MM.1S (cell line): ENCODE results near the gene SPOCD1.

Source experiments
- DNase-seq: peaks from one replicate; pipeline ENCODE4 v3.0.0-alpha.2; 2015
- H2AFZ ChIP-seq: fragments of 300-600 bp; sonication (generic); 2 replicates; pipeline ENCODE4 v1.6.0; 2016; ENCODE audit warnings: antibody characterized with exemption, low read length
- H3F3A ChIP-seq: fragments of 300-600 bp; sonication (generic); 2 replicates; pipeline ENCODE4 v1.6.1; 2016; ENCODE audit warnings: mild to moderate bottlenecking, antibody characterized with exemption, low read length, moderate library complexity, mixed read lengths; ENCODE audit not compliant: insufficient read depth
- H3K27ac ChIP-seq: fragments of 300-600 bp; sonication (generic); 2 replicates; pipeline ENCODE4 v1.5.1; 2016; ENCODE audit warnings: mild to moderate bottlenecking, low read length
- H3K27me3 ChIP-seq: fragments of 300-600 bp; sonication (generic); replicated peaks from 2 replicates; pipeline ENCODE4 v1.6.0; 2016; ENCODE audit warnings: low read length; ENCODE audit not compliant: insufficient read depth
- H3K36me3 ChIP-seq: fragments of 300-600 bp; sonication (generic); replicated peaks from 2 replicates; pipeline ENCODE4 v1.6.1; 2016; ENCODE audit warnings: mild to moderate bottlenecking, low read length, mixed read lengths; ENCODE audit not compliant: insufficient read depth
- H3K4me1 ChIP-seq: fragments of 300-600 bp; sonication (generic); 2 replicates; pipeline ENCODE4 v1.6.1; 2016; ENCODE audit warnings: low read length, mixed read lengths
- H3K4me2 ChIP-seq: fragments of 300-600 bp; sonication (generic); 2 replicates; pipeline ENCODE4 v1.6.0; 2016; ENCODE audit warnings: low read depth, low read length
- H3K4me3 ChIP-seq: fragments of 300-600 bp; sonication (generic); 2 replicates; pipeline ENCODE4 v1.5.1; 2016; ENCODE audit warnings: low read length, mixed read lengths
- H3K79me2 ChIP-seq: fragments of 300-600 bp; sonication (generic); 2 replicates; pipeline ENCODE4 v1.6.1; 2016; ENCODE audit warnings: mixed run types, low read length, mixed read lengths
- H3K9ac ChIP-seq: fragments of 300-600 bp; sonication (generic); 2 replicates; pipeline ENCODE4 v1.6.1; 2016; ENCODE audit warnings: low read length, mixed read lengths
- H3K9me2 ChIP-seq: fragments of 300-600 bp; sonication (generic); replicated peaks from 2 replicates; pipeline ENCODE4 v1.6.1; 2016; ENCODE audit warnings: mild to moderate bottlenecking, low read length, mixed read lengths; ENCODE audit not compliant: insufficient read depth
- H3K9me3 ChIP-seq: fragments of 300-600 bp; sonication (generic); replicated peaks from 2 replicates; pipeline ENCODE4 v1.6.1; 2016; ENCODE audit warnings: mild to moderate bottlenecking, low read length, mixed read lengths; ENCODE audit not compliant: insufficient read depth
- H4K20me1 ChIP-seq: fragments of 300-600 bp; sonication (generic); 2 replicates; pipeline ENCODE4 v1.6.1; 2016; ENCODE audit warnings: mild to moderate bottlenecking, low read length, moderate library complexity, mixed read lengths; ENCODE audit not compliant: insufficient read depth
- EZH2 ChIP-seq: fragments of 300-600 bp; sonication (generic); optimal IDR thresholded peaks from 2 replicates; pipeline ENCODE3; 2017; ENCODE audit warnings: low read depth, mild to moderate bottlenecking, antibody characterized with exemption, low read length, mixed read lengths
- EZH2phosphoT487 ChIP-seq: fragments of 300-600 bp; sonication (generic); IDR thresholded peaks from 2 replicates; pipeline ENCODE4 v1.6.1; 2018; ENCODE audit warnings: antibody characterized with exemption, low read length
- TF ChIP-seq, protein P1 (sequence below): fragments of 300-600 bp; sonication (generic); IDR thresholded peaks from 2 replicates; pipeline ENCODE4 v1.5.1; 2016; ENCODE audit warnings: antibody characterized with exemption, low read length, mixed read lengths

Gene SPOCD1

GRCh38 chr1:31798086-31798432, 17.8 kb downstream of the SPOCD1 start:
- Histone ChIP-seq H3K79me2 (no peaks in the 10 kb centered on the region), H3F3A (no peaks in the 10 kb centered on the region), H3K9ac (no peak overlapping the region), H3K4me3 (no peak overlapping the region), H3K4me1 (no peaks in the 10 kb centered on the region), H2AFZ (no peak overlapping the region), H3K9me2 (no peaks in the 10 kb centered on the region), H3K9me3 (no peaks in the 10 kb centered on the region), H4K20me1 (no peaks in the 10 kb centered on the region), H3K36me3 (no peaks in the 10 kb centered on the region), H3K27ac (no peak overlapping the region), H3K4me2 (no peak overlapping the region), H3K27me3 (peaks cover 61% of the 10 kb centered on the region)
- no peak for DNase-seq
- TF ChIP-seq EZH2phosphoT487 = no peak
- no peak for TF ChIP-seq EZH2
- TF ChIP-seq, protein P1, sequence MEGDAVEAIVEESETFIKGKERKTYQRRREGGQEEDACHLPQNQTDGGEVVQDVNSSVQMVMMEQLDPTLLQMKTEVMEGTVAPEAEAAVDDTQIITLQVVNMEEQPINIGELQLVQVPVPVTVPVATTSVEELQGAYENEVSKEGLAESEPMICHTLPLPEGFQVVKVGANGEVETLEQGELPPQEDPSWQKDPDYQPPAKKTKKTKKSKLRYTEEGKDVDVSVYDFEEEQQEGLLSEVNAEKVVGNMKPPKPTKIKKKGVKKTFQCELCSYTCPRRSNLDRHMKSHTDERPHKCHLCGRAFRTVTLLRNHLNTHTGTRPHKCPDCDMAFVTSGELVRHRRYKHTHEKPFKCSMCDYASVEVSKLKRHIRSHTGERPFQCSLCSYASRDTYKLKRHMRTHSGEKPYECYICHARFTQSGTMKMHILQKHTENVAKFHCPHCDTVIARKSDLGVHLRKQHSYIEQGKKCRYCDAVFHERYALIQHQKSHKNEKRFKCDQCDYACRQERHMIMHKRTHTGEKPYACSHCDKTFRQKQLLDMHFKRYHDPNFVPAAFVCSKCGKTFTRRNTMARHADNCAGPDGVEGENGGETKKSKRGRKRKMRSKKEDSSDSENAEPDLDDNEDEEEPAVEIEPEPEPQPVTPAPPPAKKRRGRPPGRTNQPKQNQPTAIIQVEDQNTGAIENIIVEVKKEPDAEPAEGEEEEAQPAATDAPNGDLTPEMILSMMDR = no peak

DNA sequence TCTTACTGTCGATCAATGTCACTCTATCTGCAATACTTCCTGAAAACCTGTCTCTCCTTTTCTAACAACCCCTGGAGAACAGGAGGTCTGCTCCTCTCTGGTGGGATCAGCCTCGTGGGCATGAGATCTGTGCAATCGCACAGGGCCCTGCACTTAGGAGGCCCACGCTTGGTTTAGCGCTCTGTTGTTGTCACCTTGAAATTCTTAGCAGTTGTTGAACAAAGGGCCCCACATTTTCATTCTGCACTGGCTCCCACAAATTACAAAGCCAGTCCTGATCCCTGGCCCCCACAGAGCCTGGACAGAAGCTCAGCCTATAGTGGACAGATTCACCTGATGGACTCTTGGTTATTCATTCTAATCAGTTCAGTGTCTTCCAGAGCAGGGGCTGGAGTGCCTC, 18.6 kb downstream of the SPOCD1 start:
- TF ChIP-seq, protein P1 = no peak
- no peak for TF ChIP-seq EZH2
- TF ChIP-seq EZH2phosphoT487 = no peak
- no peak overlapping the region for H3K4me2 ChIP-seq

DNA sequence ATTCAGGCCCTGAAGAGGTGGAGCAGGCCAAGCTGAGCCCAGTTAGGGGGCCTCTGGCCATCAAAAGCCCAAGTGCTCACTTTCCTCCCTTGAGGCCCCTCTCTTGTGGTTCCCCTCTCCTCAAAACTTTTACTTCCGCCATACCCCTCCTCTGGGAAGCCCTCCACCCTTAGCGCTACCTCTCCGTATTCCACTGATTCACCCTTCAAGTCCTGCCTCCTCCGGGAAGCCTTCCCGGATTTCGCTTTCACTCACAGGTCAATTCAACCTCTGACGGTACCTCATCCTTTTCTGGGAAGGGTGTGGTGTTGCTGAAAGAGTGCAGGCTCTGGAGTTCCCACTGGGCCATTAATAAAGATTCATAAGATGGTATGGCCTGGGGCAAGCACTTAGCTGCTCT, 19.1 kb downstream of the SPOCD1 start:
- Histone ChIP-seq H3K4me2 (no peak overlapping the region), H2AFZ (no peak overlapping the region), H3K27me3 (peaks cover 67% of the 10 kb centered on the region), H3K79me2 (no peaks in the 10 kb centered on the region), H3K9me3 (no peaks in the 10 kb centered on the region), H3K4me1 (no peaks in the 10 kb centered on the region), H3K9me2 (no peaks in the 10 kb centered on the region), H3F3A (no peaks in the 10 kb centered on the region), H3K36me3 (no peaks in the 10 kb centered on the region), H3K9ac (no peak overlapping the region), H4K20me1 (no peaks in the 10 kb centered on the region), H3K4me3 (no peak overlapping the region), H3K27ac (no peak overlapping the region)
- no peak for DNase-seq
- TF ChIP-seq EZH2 = no peak
- TF ChIP-seq, protein P1 = no peak
- no peak for TF ChIP-seq EZH2phosphoT487

More for the DNA sequence above, 18.6 kb downstream of the SPOCD1 start:
- Histone ChIP-seq H3K9me3 (no peaks in the 10 kb centered on the region), H4K20me1 (no peaks in the 10 kb centered on the region), H3K4me3 (no peak overlapping the region), H3K79me2 (no peaks in the 10 kb centered on the region), H2AFZ (no peak overlapping the region), H3K27ac (no peak overlapping the region), H3K9ac (no peak overlapping the region), H3F3A (no peaks in the 10 kb centered on the region), H3K9me2 (no peaks in the 10 kb centered on the region), H3K36me3 (no peaks in the 10 kb centered on the region), H3K4me1 (no peaks in the 10 kb centered on the region), H3K27me3 (peaks cover 64% of the 10 kb centered on the region)
- no peak for DNase-seq
